ENCODE results near the gene XXYLT1. TPM values are rescaled to one million over a fixed set of nuclear protein-coding genes. Genes with fewer than 3 reads are reported as not detected.

The XXYLT1 gene
- total RNA-seq, 4 donors from 2014 or later = 14.1 to 23.7 (median 15.4) TPM

DNA sequence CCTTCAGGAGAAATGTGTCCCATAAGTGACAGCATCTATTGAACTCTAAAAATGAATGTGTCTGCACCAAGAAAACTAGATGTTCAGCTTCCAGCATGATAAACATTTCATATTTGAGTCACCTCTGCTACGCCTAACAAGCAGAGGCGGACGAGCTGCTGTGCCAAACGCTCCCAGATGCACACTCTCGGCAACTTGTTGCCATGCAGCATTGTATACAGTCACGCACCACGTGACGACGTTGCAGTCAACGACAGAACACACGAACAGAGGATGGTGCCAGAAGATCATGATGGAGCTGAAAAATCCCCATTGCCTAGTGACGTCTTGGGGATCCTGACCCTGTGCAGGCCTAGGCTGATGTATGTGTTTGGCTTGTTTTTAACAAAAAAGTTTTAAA lies 137.5 kb downstream of the XXYLT1 start:
- peak overlapping the region; percentile 75 to 88 (median 83) for H3K27ac ChIP-seq

DNA sequence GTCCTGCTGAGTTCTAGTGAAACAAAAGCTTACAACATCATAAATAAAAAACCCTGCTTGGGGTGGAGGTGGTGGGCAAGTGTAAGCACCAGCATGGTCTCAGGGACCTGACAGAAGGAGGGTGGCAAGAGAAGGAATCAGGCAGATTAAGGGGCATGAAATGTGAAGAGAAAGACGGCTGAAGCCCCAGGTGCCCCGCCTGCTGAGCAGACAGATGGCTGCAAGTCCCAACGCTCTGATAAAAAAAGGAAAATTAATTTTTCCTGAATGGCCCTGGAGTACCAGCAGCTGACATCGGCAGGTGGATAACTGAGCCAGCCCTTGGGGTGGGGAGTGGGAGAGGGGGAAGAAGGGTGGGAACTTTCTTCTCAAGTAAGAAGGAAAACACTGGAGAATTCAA lies 137.9 kb downstream of the XXYLT1 start:
- Histone ChIP-seq H3K27ac (peak overlapping the region; percentile 75 to 88 (median 83)), H3K4me1 (peaks cover 9 to 75% (median 37%) of the 10 kb centered on the region in 3 donors), H3K27me3 (no peaks in the 10 kb centered on the region), H3K4me3 (no peak overlapping the region), H3K9me3 (no peaks in the 10 kb centered on the region), H3K36me3 (no peaks in the 10 kb centered on the region)
- intact Hi-C loops (cut with DNase I) = no loop called here
- DNase-seq = no peak
- TF ChIP-seq, protein P1, sequence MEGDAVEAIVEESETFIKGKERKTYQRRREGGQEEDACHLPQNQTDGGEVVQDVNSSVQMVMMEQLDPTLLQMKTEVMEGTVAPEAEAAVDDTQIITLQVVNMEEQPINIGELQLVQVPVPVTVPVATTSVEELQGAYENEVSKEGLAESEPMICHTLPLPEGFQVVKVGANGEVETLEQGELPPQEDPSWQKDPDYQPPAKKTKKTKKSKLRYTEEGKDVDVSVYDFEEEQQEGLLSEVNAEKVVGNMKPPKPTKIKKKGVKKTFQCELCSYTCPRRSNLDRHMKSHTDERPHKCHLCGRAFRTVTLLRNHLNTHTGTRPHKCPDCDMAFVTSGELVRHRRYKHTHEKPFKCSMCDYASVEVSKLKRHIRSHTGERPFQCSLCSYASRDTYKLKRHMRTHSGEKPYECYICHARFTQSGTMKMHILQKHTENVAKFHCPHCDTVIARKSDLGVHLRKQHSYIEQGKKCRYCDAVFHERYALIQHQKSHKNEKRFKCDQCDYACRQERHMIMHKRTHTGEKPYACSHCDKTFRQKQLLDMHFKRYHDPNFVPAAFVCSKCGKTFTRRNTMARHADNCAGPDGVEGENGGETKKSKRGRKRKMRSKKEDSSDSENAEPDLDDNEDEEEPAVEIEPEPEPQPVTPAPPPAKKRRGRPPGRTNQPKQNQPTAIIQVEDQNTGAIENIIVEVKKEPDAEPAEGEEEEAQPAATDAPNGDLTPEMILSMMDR (IDR thresholded peaks at IDR 0.05) = no peak
- no peak for TF ChIP-seq POLR2A (IDR thresholded peaks at IDR 0.05)
- WGBS, 2 donors = 43 to 57% methylated on average over 4 of the region's 4 CpGs

More for the DNA sequence above, 137.5 kb downstream of the XXYLT1 start:
- intact Hi-C loops (cut with DNase I) = no loop called here
- no peaks in the 10 kb centered on the region for H3K9me3 ChIP-seq
- no peak for DNase-seq
- 20 to 23% methylated on average over 9 to 12 of the region's 12 CpGs for WGBS, 2 donors
- no peaks in the 10 kb centered on the region for H3K36me3 ChIP-seq
- TF ChIP-seq, protein P1 (IDR thresholded peaks at IDR 0.05) = peak in 2 of 6 experiments; percentile 4 to 32
- no peak for TF ChIP-seq POLR2A (IDR thresholded peaks at IDR 0.05)
- no peak overlapping the region for H3K4me3 ChIP-seq
- no peaks in the 10 kb centered on the region for H3K27me3 ChIP-seq
- peaks cover 9 to 77% (median 37%) of the 10 kb centered on the region in 3 donors for H3K4me1 ChIP-seq

DNA sequence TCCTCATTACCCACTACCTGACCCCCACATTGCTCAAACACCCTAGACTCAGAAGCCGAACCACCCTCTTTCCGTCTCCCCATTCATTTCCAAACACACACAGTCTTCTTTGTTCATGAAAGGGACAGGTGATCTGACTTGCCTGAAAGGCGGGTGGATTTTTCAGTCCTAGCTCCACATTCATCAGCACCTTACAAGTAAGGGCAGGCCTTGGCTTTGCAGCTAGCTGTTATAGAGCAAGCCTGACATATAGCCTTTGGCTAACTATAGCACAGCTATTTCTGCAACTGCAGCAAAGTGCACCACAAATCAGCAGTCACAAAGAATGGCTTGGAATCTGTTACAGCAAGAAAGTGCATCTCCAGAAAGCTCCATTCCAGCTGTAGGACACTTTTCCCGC lies 139.8 kb downstream of the XXYLT1 start:
- WGBS, 2 donors = 42 to 57% methylated on average over 4 of the region's 4 CpGs
- intact Hi-C loops (cut with DNase I) = no loop called here
- no peak for DNase-seq
- H3K27me3 ChIP-seq = no peaks in the 10 kb centered on the region
- H3K4me1 ChIP-seq = peaks cover 9 to 62% (median 37%) of the 10 kb centered on the region in 3 donors
- no peak overlapping the region for H3K4me3 ChIP-seq
- H3K27ac ChIP-seq = peak overlapping the region; percentile 75 to 88 (median 83)
- TF ChIP-seq, protein P1 (IDR thresholded peaks at IDR 0.05) = no peak
- TF ChIP-seq POLR2A (IDR thresholded peaks at IDR 0.05) = peak in 1 of 4 donors; percentile 6
- H3K9me3 ChIP-seq = no peaks in the 10 kb centered on the region
- H3K36me3 ChIP-seq = no peaks in the 10 kb centered on the region

DNA sequence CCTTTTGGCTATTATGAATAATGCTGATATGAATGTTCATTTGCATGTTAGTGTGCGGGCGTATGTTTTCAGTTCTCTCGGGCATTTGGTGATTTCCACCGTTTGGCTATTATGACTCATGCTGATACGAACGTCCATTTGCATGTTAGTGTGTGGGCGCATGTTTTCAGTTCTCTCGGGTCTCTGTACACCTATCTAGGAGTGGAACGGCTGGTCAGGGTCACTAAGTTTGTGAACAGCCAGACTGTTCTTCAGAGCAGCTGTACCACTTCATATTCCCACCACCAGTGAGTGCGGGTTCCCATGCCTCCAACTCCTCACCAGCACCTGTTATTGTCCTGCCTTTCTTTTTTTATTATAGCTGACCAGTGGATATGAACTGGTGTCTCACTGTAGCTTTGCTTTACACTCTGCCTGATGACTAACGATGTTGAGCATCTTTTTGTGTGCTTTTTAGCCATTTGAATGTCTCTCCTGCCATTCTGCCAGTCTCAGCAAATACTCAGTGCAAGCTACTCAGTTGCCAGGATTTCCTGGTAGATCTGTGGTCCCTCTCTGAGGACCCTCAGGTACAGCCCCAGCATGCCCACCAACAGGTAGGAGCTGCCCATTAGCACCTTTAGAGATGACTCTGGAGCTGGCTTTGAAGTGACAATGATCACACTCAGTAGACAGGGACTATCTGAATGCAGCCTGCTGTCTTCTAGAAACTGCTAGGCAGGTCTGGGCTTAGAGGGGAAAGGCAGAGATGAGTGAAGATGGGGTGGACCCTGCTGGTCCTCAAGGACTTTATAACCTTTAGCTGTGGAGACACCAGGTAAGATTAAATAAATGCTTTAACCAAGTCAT lies 141.1 kb downstream of the XXYLT1 start:
- WGBS, 2 donors = 35 to 45% methylated on average over 11 of the region's 11 CpGs
- no peaks in the 10 kb centered on the region for H3K9me3 ChIP-seq
- intact Hi-C loops (cut with DNase I) = no loop called here
- TF ChIP-seq, protein P1 (IDR thresholded peaks at IDR 0.05) = no peak
- TF ChIP-seq POLR2A (IDR thresholded peaks at IDR 0.05) = no peak
- DNase-seq = no peak
- peak overlapping the region; percentile 69 to 88 (median 76) for H3K27ac ChIP-seq
- H3K36me3 ChIP-seq = no peaks in the 10 kb centered on the region
- peaks cover 9 to 62% (median 37%) of the 10 kb centered on the region in 3 donors for H3K4me1 ChIP-seq
- H3K4me3 ChIP-seq = peak overlapping the region in 1 of 4 donors; percentile 33
- H3K27me3 ChIP-seq = no peaks in the 10 kb centered on the region

DNA sequence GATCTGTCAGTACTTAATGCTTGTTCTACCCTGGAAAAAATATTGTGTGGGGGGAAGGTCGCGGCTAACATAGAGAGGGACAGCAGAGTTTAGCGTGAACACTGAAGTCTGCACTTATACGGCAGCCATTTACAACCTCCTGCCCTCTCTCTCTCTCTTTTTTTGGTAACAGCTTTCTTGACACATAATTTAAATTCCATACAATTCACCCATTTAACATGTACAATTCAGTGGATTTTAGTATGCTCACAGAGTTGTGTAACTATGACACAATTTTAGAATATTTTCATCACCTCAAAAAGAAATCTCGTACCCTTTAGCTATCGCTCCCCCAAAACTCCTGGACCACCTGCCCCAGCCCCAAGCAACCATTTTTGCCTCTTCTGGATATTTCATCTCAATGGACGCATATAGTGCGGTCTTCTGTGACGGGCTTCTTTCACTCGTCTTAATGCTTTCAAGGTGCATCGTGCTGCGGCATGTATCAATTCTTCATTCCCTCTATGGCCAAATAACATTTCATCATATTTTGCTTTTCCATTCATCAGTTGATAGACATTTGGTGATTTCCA lies 141.8 kb downstream of the XXYLT1 start:
- 52 to 61% methylated on average over 12 of the region's 12 CpGs for WGBS, 2 donors
- intact Hi-C loops (cut with DNase I) = no loop called here
- no peaks in the 10 kb centered on the region for H3K36me3 ChIP-seq
- TF ChIP-seq, protein P1 (IDR thresholded peaks at IDR 0.05) = no peak
- TF ChIP-seq POLR2A (IDR thresholded peaks at IDR 0.05) = no peak
- H3K4me1 ChIP-seq = peaks cover 9 to 59% (median 37%) of the 10 kb centered on the region in 3 donors
- DNase-seq = no peak
- H3K27me3 ChIP-seq = no peaks in the 10 kb centered on the region
- H3K27ac ChIP-seq = no peak overlapping the region
- peak overlapping the region in 1 of 4 donors; percentile 33 for H3K4me3 ChIP-seq
- no peaks in the 10 kb centered on the region for H3K9me3 ChIP-seq
